Loucy (cell line): ENCODE measurements around the gene RBM17.

Source experiments
- H2AFZ ChIP-seq: fragments of 200-600 bp; sonication (generic); 2 replicates; pipeline ENCODE4 v1.6.0; 2016; ENCODE audit warnings: antibody characterized with exemption, mild to moderate bottlenecking, low read length, moderate library complexity
- H3F3A ChIP-seq: fragments of 200-600 bp; 2 replicates; pipeline ENCODE4 v1.6.0; 2016; ENCODE audit warnings: antibody characterized with exemption, low read depth, mild to moderate bottlenecking
- H3K27me3 ChIP-seq: fragments of 200-600 bp; sonication (generic); 2 replicates; pipeline ENCODE4 v1.6.1; 2014; ENCODE audit warnings: low read length, mild to moderate bottlenecking; ENCODE audit not compliant: insufficient read depth, poor library complexity, severe bottlenecking
- H3K36me3 ChIP-seq: fragments of 200-600 bp; sonication (generic); 2 replicates; pipeline ENCODE4 v1.6.1; 2016; ENCODE audit warnings: low read length; ENCODE audit not compliant: insufficient read depth
- H3K4me1 ChIP-seq: fragments of 200-600 bp; sonication (generic); 2 replicates; pipeline ENCODE4 v1.5.1; 2014; ENCODE audit warnings: low read length, mild to moderate bottlenecking; ENCODE audit not compliant: insufficient read depth, poor library complexity, severe bottlenecking
- H3K4me2 ChIP-seq: fragments of 200-600 bp; sonication (generic); 2 replicates; pipeline ENCODE4 v1.6.0; 2014; ENCODE audit warnings: antibody characterized with exemption, low read length, low read depth, mild to moderate bottlenecking; ENCODE audit not compliant: poor library complexity, severe bottlenecking
- H3K4me3 ChIP-seq: fragments of 200-600 bp; sonication (generic); 2 replicates; pipeline ENCODE4 v1.5.1; 2014; ENCODE audit warnings: low read length, mild to moderate bottlenecking, mixed read lengths; ENCODE audit not compliant: poor library complexity, severe bottlenecking
- H3K79me2 ChIP-seq: fragments of 200-600 bp; sonication (generic); 2 replicates; pipeline ENCODE4 v1.6.1; 2014; ENCODE audit warnings: low read length; ENCODE audit not compliant: insufficient read depth
- H3K9ac ChIP-seq: fragments of 200-600 bp; sonication (generic); 2 replicates; pipeline ENCODE4 v1.6.0; 2014; ENCODE audit warnings: mild to moderate bottlenecking, low read depth, low read length, moderate library complexity; ENCODE audit not compliant: poor library complexity, severe bottlenecking
- H3K9me2 ChIP-seq: fragments of 200-600 bp; sonication (generic); replicated peaks from 2 replicates; pipeline ENCODE4 v1.6.1; 2016; ENCODE audit warnings: low read depth, low read length, mixed read lengths
- H3K9me3 ChIP-seq: fragments of 200-600 bp; sonication (generic); 2 replicates; pipeline ENCODE4 v1.6.1; 2014; ENCODE audit warnings: mild to moderate bottlenecking, antibody characterized with exemption, low read length, low read depth; ENCODE audit not compliant: insufficient read depth
- H4K20me1 ChIP-seq: fragments of 200-600 bp; sonication (generic); 2 replicates; pipeline ENCODE4 v1.6.0; 2014; ENCODE audit warnings: antibody characterized with exemption, low read length, mild to moderate bottlenecking; ENCODE audit not compliant: insufficient read depth, poor library complexity, severe bottlenecking
- CTCF ChIP-seq: fragments of 200-600 bp; sonication (generic); conservative IDR thresholded peaks from 2 replicates; pipeline ENCODE4 v1.5.1; 2014; ENCODE audit warnings: mild to moderate bottlenecking, antibody characterized with exemption, low read length
- EZH2phosphoT487 ChIP-seq: fragments of 200-600 bp; IDR thresholded peaks from 2 replicates; pipeline ENCODE4 v1.6.1; 2018; ENCODE audit warnings: antibody characterized with exemption, mild to moderate bottlenecking, moderate library complexity, borderline replicate concordance

RBM17 gene

DNA sequence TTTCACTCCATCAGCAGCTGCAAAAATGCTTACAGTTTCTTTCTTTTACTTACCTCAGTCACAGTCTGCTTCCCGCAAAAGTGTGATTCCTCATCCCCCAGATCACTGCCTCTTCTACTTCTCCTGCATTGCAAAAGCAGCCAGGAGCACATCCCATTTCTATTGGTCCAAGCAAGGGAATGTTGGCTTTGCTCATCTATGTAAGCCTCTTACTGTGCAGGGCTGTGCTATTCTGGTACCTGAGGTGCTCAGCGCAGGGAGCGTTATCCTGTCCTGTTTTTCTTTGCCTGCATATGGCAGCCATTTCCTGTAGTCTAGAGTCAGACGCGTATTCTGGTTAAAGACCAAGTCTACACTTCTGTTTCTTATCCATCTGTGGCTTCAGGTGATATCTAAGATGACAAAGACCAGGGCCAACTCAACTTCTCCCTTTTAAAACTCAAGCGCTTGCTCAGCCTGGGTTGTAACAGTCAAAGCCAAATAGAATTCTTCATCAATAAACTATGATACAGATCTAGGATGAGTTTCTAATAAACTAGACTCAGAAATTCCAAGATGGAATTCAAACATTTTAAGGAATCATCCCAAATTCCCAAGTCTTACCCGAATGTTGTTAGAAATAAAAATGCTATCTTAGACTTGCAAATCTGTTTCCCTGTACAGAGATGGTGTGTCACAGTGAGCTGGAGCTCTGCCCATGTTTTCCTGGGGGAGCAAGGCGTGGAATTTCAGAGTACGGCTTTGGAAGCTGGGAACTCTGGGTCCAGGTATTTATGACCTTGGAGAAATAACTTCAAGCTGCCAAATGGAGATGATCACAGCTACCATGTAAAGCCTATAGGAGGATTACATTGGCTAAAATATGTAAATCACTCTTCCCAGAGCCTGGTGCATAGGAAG, 6.1 kb upstream of the RBM17 start:
- Histone ChIP-seq H3K9me3 (no peaks in the 10 kb centered on the region), H3K36me3 (no peaks in the 10 kb centered on the region), H3F3A (no peaks in the 10 kb centered on the region), H3K27me3 (peaks cover 6% of the 10 kb centered on the region), H3K4me2 (no peak overlapping the region), H2AFZ (no peak overlapping the region), H3K4me3 (no peak overlapping the region), H4K20me1 (no peaks in the 10 kb centered on the region), H3K79me2 (no peaks in the 10 kb centered on the region), H3K4me1 (peaks cover 5% of the 10 kb centered on the region), H3K9me2 (no peaks in the 10 kb centered on the region), H3K9ac (no peak overlapping the region)
- TF ChIP-seq EZH2phosphoT487 (no peak), CTCF (no peak)

DNA sequence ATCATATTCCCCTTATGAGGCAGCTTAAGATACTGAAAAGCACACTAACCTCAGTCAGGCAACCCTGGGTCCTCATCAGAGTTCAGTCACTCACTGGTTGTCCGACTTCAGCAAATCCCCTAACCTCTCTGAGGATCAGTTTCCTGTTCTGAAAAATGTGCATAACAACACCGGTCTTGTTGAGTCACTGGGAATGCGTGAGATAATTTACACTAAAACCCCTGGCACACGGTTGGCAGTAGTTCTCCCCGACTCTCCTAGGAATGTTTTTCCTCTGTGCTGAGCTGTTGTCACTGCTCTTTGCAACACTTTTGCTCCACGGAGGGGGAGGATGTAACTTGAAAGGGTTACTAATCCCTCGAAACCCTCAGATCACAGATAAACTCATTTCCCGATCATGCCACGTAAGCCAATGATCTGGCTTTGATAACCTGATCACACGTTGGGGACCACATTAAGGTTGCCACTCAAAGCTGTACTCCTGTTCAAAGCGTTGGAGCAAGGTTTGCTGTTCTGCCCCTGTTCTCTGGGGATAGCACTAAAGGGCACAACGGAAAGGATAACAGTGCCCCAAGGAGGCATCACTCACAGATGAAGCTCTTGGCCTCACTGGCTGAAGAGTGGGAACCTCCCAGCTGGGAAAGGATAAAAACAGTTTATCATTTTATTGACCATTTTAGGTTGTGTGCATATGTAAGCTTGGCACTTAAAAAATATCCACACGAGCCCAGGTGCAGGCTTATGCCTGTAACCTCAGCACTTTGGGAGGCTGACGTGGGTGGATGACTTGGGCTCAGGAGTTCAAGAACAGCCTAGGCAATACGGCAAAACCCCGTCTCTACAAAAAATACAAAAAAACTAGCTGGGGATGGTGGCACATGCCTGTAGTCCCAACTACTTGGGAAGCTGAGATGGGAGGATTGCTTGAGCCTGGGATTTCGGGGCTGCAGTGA, 5.0 kb upstream of the RBM17 start:
- no peaks in the 10 kb centered on the region for H3K9me2 ChIP-seq
- TF ChIP-seq EZH2phosphoT487 = no peak
- TF ChIP-seq CTCF = no peak
- no peaks in the 10 kb centered on the region for H3K9me3 ChIP-seq
- no peaks in the 10 kb centered on the region for H3F3A ChIP-seq
- no peak overlapping the region for H3K9ac ChIP-seq
- H3K27me3 ChIP-seq = peaks cover 6% of the 10 kb centered on the region
- H3K36me3 ChIP-seq = no peaks in the 10 kb centered on the region
- H3K4me1 ChIP-seq = peaks cover 5% of the 10 kb centered on the region
- H3K4me3 ChIP-seq = no peak overlapping the region
- no peaks in the 10 kb centered on the region for H4K20me1 ChIP-seq
- H3K79me2 ChIP-seq = no peaks in the 10 kb centered on the region
- peak overlapping the region; percentile 51; the same call in 1 of the 2 replicates for H2AFZ ChIP-seq
- H3K4me2 ChIP-seq = no peak overlapping the region

DNA sequence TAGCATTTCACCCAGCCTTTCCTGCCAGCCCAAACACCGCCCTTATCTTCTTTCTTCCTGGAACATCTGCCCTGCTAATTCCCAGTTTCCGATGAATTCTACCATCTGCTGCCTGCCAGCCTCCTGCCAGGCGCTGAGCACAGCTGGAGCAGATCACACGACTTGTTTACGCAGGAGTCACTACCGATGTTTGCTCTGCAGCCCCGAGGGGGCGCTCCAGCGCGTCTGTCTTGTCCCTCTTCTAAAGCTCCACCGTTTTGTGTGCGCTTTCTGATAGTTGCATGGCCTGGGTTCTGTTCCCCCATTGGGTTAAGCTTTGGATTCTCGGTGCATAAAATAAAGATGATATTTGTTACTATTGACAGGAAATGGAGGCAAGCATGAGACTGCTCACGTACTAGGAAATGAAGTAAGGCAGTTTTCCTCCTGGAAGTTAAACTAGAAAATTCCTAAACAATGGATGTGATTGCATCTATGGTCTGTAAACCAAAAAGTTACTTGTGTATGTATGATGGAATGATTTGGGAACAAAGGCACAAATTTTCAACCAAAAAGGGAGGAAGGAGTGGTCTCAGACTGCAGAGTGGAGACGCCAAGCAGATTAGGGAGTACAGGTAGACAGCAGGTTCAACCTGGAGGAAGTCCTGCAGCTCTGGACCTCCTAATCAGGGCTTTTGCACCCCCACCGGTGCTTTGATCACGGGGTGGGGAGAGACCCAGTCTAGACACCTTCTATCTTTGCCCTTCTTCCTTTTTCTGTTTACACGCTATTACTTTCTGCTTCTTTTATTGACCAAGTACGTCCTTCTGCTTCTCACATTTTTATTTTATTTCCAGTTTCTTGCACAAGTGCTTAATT, 2.2 kb upstream of the RBM17 start:
- Histone ChIP-seq H3K79me2 (peaks cover 27% of the 10 kb centered on the region), H3K9me3 (no peaks in the 10 kb centered on the region), H3K9ac (no peak overlapping the region), H4K20me1 (peaks cover 25% of the 10 kb centered on the region), H3K9me2 (no peaks in the 10 kb centered on the region), H3K4me2 (peak overlapping the region; percentile 3), H2AFZ (peak overlapping the region; percentile 50), H3K4me1 (peaks cover 20% of the 10 kb centered on the region), H3F3A (no peaks in the 10 kb centered on the region), H3K36me3 (no peaks in the 10 kb centered on the region), H3K27me3 (peaks cover 6% of the 10 kb centered on the region), H3K4me3 (no peak overlapping the region)
- TF ChIP-seq EZH2phosphoT487 = no peak
- TF ChIP-seq CTCF = peak; percentile 98
